Left cardiac atrium (tissue), 4 donors: ENCODE results near the gene PDGFRA. TPM values are rescaled to one million over a fixed set of nuclear protein-coding genes. Genes with fewer than 3 reads are reported as not detected.
"Not testable (repeated sequence)": the region's sequence is repeated elsewhere in the genome, so short reads cannot be mapped to it uniquely, and the experiment has no call there.

Experiments used
- ATAC-seq, 2 donors: fragments of 200-7000 bp; cut with Tn5 transposase; one replicate each; pipeline ENCODE4 v1.9.1; 2020; ENCODE audit warnings: mild to moderate bottlenecking in 2 of 2, moderate library complexity in 2 of 2
- DNase-seq: peaks from one replicate; pipeline ENCODE4 v3.0.0-alpha.2; 2020
- intact Hi-C, 2 donors: fragments of 100-400 bp; cut with DNase I; formaldehyde crosslinking; loops; one replicate each; pipeline versions ENCODE4 v1.14.1 to v1.15.1; 2022 to 2023
- total RNA-seq, 2 donors: library from RNA; stranded (reverse); fragmentation: NEBNext Ultra II Directional; extraction: Animal tissue kit (Norgen Biotek cat#: 25700); gene quantifications; one replicate each; pipeline ENCODE4 v1.2.1, GENCODE V29; 2021
- donor health status: DM: no; HTN: yes; CAD: no.
- donor health status: DM: no; HTN: yes; CAD: no; lungs with severe emphysema.
- donor health status: DM: yes; HTN: yes; CAD: no.
- donor health status: Dilated cardiomyopathy.

PDGFRA gene
- total RNA-seq, 2 donors from 2014 or later: 57.4 to 67.9 TPM

GRCh38 chr4:54238389-54238788 lies 9.3 kb downstream of the PDGFRA start:
- intact Hi-C loops: no loop called here
- DNase-seq (no peak), ATAC-seq (no peak)

GRCh38 chr4:54241268-54241823 lies 12.3 kb downstream of the PDGFRA start:
- intact Hi-C loops, ATAC-seq: not testable (repeated sequence)

DNA sequence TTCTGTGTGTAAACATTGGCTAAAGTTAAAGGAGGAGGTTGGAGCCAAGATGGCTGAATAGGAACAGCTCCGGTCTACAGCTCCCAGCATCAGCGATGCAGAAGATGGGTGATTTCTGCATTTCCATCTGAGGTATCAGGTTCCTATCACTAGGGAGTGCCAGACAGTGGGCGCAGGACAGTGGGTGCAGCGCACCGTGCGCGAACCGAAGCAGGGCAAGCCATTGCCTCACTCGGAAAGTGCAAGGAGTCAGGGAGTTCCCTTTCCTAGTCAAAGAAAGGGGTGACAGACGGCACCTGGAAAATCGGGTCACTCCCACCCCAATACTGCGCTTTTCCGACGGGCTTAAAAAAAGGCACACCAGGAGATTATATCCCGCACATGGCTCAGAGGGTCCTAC lies 14.4 kb downstream of the PDGFRA start:
- DNase-seq, ATAC-seq, intact Hi-C loops: not testable (repeated sequence)

More at GRCh38 chr4:54241268-54241823, 12.3 kb downstream of the PDGFRA start:
- not testable (repeated sequence) for DNase-seq

DNA sequence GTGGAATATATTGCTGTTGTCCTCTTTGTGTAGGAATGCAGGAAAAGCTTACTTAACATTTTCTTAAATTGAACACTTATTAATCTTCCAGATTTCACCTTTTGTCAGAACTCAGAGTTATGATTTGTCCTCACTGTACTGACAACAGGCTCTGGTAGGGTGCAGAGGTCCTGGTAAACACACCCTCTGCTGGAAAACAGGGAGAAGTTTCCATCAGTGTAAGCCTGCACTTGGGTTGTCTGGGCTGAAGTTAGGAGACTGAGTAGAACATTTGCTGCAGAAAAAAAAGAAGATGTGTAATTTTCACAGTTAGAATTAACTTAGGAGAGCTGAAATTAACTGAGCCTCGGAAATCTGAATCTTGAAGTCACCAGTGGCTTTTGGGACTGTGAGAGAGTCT lies 23.2 kb downstream of the PDGFRA start:
- ATAC-seq, DNase-seq: not testable (repeated sequence)

GRCh38 chr4:54254116-54254914 lies 25.2 kb downstream of the PDGFRA start:
- intact Hi-C loops: no loop called here
- DNase-seq (no peak), ATAC-seq (peak in 1 of 2 donors; percentile 45)

More for the DNA sequence above, 23.2 kb downstream of the PDGFRA start:
- intact Hi-C loops: not testable (repeated sequence)

DNA sequence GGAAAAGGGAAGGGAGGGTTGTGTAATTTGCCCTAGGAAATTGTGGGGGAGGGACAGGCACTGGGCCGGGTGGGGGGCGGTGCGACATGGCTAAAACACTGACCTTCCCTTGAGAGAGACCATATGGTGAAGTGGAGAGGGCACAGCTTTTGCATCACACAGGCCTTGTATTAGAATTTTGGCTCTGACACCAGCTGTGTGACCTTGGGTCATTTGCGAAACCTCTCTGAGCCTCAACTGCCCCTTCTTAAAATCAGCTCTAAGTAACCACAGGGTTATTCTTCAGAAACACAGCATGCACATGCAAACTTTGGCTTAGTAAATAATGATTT lies 25.8 kb downstream of the PDGFRA start:
- DNase-seq: no peak
- peak in 1 of 2 donors; percentile 17 for ATAC-seq
- intact Hi-C loops: no loop called here

DNA sequence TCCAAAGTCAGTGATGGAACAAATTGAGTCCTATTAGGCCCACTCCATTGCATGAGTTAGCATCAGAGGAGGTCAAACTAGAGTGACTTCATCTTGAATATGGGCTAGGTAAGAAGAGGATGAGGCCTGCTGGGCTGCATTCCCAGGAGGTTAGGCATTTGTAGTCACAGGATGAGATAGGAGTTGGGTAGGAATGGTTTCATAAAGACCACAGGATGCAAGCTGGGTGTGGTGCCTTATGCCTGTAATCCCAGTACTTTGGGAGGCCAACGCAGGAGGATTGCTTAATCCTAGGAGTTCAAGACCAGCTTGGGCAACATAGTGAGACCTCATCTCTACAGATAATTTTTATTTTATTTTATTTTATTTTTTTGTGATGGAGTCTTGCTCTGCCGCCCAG lies 26.8 kb downstream of the PDGFRA start:
- DNase-seq (peak; percentile 26), ATAC-seq (peak in 1 of 2 donors; percentile 10)
- intact Hi-C loops: no loop called here

- intact Hi-C loops: no loop called here
- no peak for DNase-seq
- no peak for ATAC-seq
These were observed 27.7 kb downstream of the PDGFRA start for GRCh38 chr4:54256491-54257486.

DNA sequence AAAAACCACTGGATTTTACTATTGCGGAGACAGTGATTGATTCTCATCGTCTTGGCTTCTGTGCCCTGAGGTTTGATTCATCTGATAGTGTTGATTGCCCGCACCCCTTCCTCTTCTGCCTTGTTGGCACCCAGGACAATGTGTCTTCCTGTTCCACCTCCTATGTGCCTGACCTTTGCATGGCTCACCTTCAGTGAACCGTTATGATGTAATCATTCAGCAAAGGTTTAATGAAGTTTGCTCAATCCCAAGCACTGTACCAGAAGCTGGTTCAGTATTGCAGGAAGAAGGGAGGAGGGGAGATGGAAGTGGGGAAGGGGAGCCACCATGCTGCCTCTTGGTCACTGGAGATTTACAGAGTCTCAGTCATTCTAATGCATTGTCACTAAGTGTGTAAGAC lies 36.3 kb downstream of the PDGFRA start:
- DNase-seq (no peak), ATAC-seq (no peak)
- intact Hi-C loops: no loop called here

DNA sequence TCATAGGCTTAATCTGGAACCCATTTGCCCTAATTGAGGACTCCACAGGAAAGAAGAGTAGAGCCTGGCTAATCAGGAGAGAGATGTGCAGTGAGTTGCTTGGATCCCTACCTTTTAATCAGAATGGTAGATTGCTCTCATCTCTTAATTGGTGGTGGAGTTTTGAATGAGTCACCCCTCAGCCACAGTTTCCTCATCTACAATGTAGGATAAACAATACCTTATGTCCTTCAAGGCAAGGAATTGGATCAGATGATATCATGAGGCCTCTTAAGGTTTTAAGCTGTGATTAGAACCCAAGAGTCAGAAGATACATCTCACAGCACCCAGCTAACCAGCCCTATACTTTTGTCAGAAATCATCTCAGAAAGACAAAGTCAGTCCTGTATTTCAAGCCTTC lies 39.1 kb downstream of the PDGFRA start:
- intact Hi-C loops: no loop called here

GRCh38 chr4:54271464-54271863 lies 42.4 kb downstream of the PDGFRA start:
- DNase-seq: no peak
- intact Hi-C loops: no loop called here
- ATAC-seq: no peak

More for the DNA sequence above, 39.1 kb downstream of the PDGFRA start:
- no peak for DNase-seq
- ATAC-seq: no peak

- intact Hi-C loops: no loop called here
- no peak for ATAC-seq
- no peak for DNase-seq
These were observed 43.0 kb downstream of the PDGFRA start for GRCh38 chr4:54272051-54272450.

DNA sequence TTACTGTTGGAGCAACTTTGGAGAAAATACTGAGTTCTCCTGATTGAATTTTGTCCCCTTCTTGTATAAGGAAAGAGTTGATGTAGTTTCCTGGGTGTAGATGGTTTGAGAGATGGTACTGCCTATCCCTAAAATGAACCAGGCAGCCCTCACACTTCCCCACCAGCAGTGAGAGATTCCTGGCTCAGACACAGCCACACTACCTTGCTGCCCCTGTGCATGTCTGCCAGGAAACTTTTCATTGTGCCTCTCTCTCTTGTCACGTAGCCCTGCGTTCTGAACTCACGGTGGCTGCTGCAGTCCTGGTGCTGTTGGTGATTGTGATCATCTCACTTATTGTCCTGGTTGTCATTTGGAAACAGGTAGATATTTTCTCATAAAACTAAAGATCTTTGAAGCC lies 45.2 kb downstream of the PDGFRA start:
- DNase-seq (no peak), ATAC-seq (no peak)
- intact Hi-C loops: no loop called here

- intact Hi-C loops: no loop called here
- DNase-seq (no peak), ATAC-seq (no peak)
These were observed 45.9 kb downstream of the PDGFRA start for GRCh38 chr4:54274795-54275665.

- intact Hi-C loops: no loop called here
- ATAC-seq (peak in 1 of 2 donors; percentile 12), DNase-seq (no peak)
These were observed 47.7 kb downstream of the PDGFRA start for GRCh38 chr4:54276641-54277430.

DNA sequence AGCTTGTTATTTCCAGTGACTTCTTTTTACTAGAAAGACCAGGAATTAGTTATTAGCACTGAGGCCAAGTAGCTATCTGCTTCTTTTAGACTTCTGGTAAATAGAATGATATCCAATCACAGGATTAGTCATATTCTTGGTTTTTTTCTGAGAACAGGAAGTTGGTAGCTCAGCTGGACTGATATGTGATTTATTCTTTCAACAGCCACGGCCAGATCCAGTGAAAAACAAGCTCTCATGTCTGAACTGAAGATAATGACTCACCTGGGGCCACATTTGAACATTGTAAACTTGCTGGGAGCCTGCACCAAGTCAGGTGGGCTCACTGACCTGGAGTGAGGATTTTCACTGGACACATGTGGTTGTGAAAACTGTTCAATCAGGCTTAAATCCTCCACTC lies 48.6 kb downstream of the PDGFRA start:
- intact Hi-C loops: no loop called here
- ATAC-seq (peak in 1 of 2 donors; percentile 36), DNase-seq (peak; percentile 31)

- intact Hi-C loops: no loop called here
- ATAC-seq (no peak), DNase-seq (no peak)
These were observed 49.1 kb downstream of the PDGFRA start for GRCh38 chr4:54278216-54278615.
